GM12873 (cell line): ENCODE data around the gene ITGA11.

Source experiments
- TF ChIP-seq, protein P1 (sequence below): IDR thresholded peaks from 2 replicates; pipeline ENCODE4 v1.5.1; 2012; ENCODE audit warnings: low read depth, mild to moderate bottlenecking, moderate library complexity, low read length, control low read depth; ENCODE audit not compliant: insufficient read depth; ENCODE audit errors: missing control alignments

Gene ITGA11

GRCh38 chr15:68349151-68349550, 82.8 kb downstream of the ITGA11 start:
- TF ChIP-seq, protein P1, sequence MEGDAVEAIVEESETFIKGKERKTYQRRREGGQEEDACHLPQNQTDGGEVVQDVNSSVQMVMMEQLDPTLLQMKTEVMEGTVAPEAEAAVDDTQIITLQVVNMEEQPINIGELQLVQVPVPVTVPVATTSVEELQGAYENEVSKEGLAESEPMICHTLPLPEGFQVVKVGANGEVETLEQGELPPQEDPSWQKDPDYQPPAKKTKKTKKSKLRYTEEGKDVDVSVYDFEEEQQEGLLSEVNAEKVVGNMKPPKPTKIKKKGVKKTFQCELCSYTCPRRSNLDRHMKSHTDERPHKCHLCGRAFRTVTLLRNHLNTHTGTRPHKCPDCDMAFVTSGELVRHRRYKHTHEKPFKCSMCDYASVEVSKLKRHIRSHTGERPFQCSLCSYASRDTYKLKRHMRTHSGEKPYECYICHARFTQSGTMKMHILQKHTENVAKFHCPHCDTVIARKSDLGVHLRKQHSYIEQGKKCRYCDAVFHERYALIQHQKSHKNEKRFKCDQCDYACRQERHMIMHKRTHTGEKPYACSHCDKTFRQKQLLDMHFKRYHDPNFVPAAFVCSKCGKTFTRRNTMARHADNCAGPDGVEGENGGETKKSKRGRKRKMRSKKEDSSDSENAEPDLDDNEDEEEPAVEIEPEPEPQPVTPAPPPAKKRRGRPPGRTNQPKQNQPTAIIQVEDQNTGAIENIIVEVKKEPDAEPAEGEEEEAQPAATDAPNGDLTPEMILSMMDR, result no peak

- TF ChIP-seq, protein P1, result no peak
Observed at GRCh38 chr15:68348606-68349005, 83.4 kb downstream of the ITGA11 start.

GRCh38 chr15:68348081-68348480, 83.9 kb downstream of the ITGA11 start:
- TF ChIP-seq, protein P1, result no peak

GRCh38 chr15:68347392-68347791, 84.6 kb downstream of the ITGA11 start:
- TF ChIP-seq, protein P1, result no peak

GRCh38 chr15:68346979-68347378, 85.0 kb downstream of the ITGA11 start:
- TF ChIP-seq, protein P1, result no peak

DNA sequence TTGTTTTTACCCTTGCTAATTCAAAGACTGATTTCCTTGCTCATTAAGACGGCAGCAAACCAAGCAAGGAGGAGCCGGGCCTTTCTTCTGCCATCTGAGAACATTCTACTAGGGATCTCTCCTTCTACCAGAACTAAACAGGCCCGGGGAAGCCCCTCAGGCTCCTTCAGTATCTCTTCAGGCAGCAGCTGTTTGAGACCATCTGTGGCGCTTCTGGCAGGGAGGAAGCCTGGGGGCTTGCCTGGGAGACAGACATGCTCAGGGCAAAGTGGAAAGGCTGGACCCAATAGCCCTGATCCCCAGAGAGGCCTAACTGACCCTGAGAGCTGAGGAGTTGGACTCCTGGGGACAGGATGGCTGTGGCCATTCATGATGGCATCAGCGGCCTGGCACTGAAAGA, 86.5 kb downstream of the ITGA11 start:
- TF ChIP-seq, protein P1, result no peak

GRCh38 chr15:68344600-68344999, 87.4 kb downstream of the ITGA11 start:
- TF ChIP-seq, protein P1, result no peak
